H1 (cell line): Measurements from ENCODE around the gene HSPA4. TPM values are rescaled to one million over a fixed set of nuclear protein-coding genes. Genes with fewer than 3 reads are reported as not detected.
A peak's percentile ranks its signal among the peaks of the same experiment; 100 is the strongest.

ENCODE experiments used
- CTCF ChIA-PET: fragments of 300-600 bp; sonication (Branson Sonifier 250); formaldehyde crosslinking; loops from one replicate; lab custom pipeline; 2021; ENCODE audit not compliant: partially characterized antibody; lab: Charles Lee
- POLR2A ChIA-PET: fragments of 300-600 bp; sonication (Branson Sonifier 250); formaldehyde crosslinking; loops from one replicate; lab custom pipeline; 2021; ENCODE audit warnings: inconsistent platforms; ENCODE audit not compliant: partially characterized antibody; lab: Charles Lee
- DNase-seq, 2 experiments: peaks; one replicate each; pipeline versions ENCODE4 v3.0.0 to v3.0.0-alpha.2; 2010 to 2022; ENCODE audit warnings: low spot score in 2 of 2, low read depth in 1 of 2, mixed read lengths in 1 of 2
- FAIRE-seq: peaks from 2 replicates; lab custom pipeline; 2011; peaks lifted over from hg19 to GRCh38; lab: Jason Lieb, UNC
- H2AFZ ChIP-seq: 2 replicates; pipeline ENCODE4 v1.8.1; 2012; ENCODE audit warnings: low read length, inconsistent platforms
- H2AK5ac ChIP-seq: 2 replicates; pipeline ENCODE4 v1.6.1; 2013; ENCODE audit warnings: low read depth, low read length
- H2BK120ac ChIP-seq: replicated peaks from 2 replicates; pipeline ENCODE3; 2013; ENCODE audit warnings: low read depth, low read length, inconsistent platforms
- H2BK12ac ChIP-seq: 2 replicates; pipeline ENCODE4 v1.6.1; 2013; ENCODE audit warnings: low read depth, low read length
- H2BK15ac ChIP-seq: 2 replicates; pipeline ENCODE4 v1.6.1; 2013; ENCODE audit warnings: low read length
- H2BK20ac ChIP-seq: 2 replicates; pipeline ENCODE4 v1.6.1; 2013; ENCODE audit warnings: low read length
- H2BK5ac ChIP-seq: 2 replicates; pipeline ENCODE4 v1.6.1; 2013; ENCODE audit warnings: low read depth, low read length
- H3K14ac ChIP-seq: 2 replicates; pipeline ENCODE4 v1.6.1; 2013; ENCODE audit warnings: inconsistent platforms; ENCODE audit not compliant: insufficient read length
- H3K18ac ChIP-seq: 2 replicates; pipeline ENCODE4 v1.6.1; 2013; ENCODE audit warnings: low read length; ENCODE audit errors: extremely low read depth
- H3K23ac ChIP-seq: 2 replicates; pipeline ENCODE4 v1.6.1; 2013; ENCODE audit warnings: inconsistent platforms; ENCODE audit not compliant: insufficient read length
- H3K23me2 ChIP-seq: 2 replicates; pipeline ENCODE4 v1.6.1; 2013; ENCODE audit warnings: low read depth, low read length
- H3K27ac ChIP-seq: 2 replicates; pipeline ENCODE4 v1.6.1; 2011; ENCODE audit warnings: low read depth, low read length, inconsistent platforms
- H3K27me3 ChIP-seq, 4 experiments: replicated peaks in 1 of 4; 1 replicate in 1 of 4; 2 replicates in 3 of 4; pipeline versions ENCODE4 v1.6.1 to v1.8.1; 2011 to 2013; ENCODE audit warnings: low read length in 3 of 4, mild to moderate bottlenecking in 3 of 4, inconsistent platforms in 2 of 4, mixed read lengths in 2 of 4, moderate library complexity in 1 of 4; ENCODE audit not compliant: control insufficient read depth in 3 of 4, insufficient read depth in 3 of 4; ENCODE audit errors: extremely low read depth in 1 of 4
- H3K36me3 ChIP-seq, 4 experiments: 2 replicates each; pipeline versions ENCODE4 v1.6.1 to v1.8.1; 2011 to 2013; ENCODE audit warnings: mild to moderate bottlenecking in 4 of 4, low read length in 3 of 4, moderate library complexity in 2 of 4, control low read depth in 1 of 4, inconsistent platforms in 1 of 4; ENCODE audit not compliant: insufficient read depth in 4 of 4, control insufficient read depth in 2 of 4
- H3K4ac ChIP-seq: replicated peaks from 2 replicates; pipeline ENCODE3; 2013; ENCODE audit warnings: low read length, low read depth, mixed read lengths, inconsistent platforms; ENCODE audit not compliant: insufficient read length
- H3K4me1 ChIP-seq, 4 experiments: replicated peaks in 1 of 4; 1 replicate in 1 of 4; 2 replicates in 3 of 4; pipeline versions ENCODE4 v1.6.1 to v1.8.1; 2011 to 2013; ENCODE audit warnings: low read length in 3 of 4, inconsistent platforms in 2 of 4, mixed read lengths in 1 of 4; ENCODE audit not compliant: insufficient read depth in 4 of 4, control insufficient read depth in 3 of 4
- H3K4me2 ChIP-seq, 2 experiments: 2 replicates each; pipeline versions ENCODE4 v1.6.1 to v1.8.1; 2011 to 2013; ENCODE audit warnings: low read depth in 2 of 2, low read length in 2 of 2, control low read depth in 1 of 2, inconsistent platforms in 1 of 2, mild to moderate bottlenecking in 1 of 2; ENCODE audit not compliant: insufficient read depth in 1 of 2
- H3K4me3 ChIP-seq, 4 experiments: fragments of 200-600, 300-600 bp in 1 of 4; sonication (generic), shearing (Covaris generic), sonication (Bioruptor Twin) in 1 of 4; 2 replicates each; pipeline versions ENCODE4 v1.5.1 to v1.8.1; 2011 to 2016; ENCODE audit warnings: low read length in 4 of 4, low read depth in 3 of 4, control low read depth in 2 of 4, inconsistent platforms in 2 of 4, mild to moderate bottlenecking in 2 of 4, mixed read lengths in 1 of 4, moderate library complexity in 1 of 4; ENCODE audit not compliant: insufficient read depth in 2 of 4; ENCODE audit errors: extremely low read depth in 1 of 4
- H3K56ac ChIP-seq: replicated peaks from 2 replicates; pipeline ENCODE3; 2013; ENCODE audit warnings: low read depth, mild to moderate bottlenecking, mixed read lengths, low read length, inconsistent platforms; ENCODE audit not compliant: insufficient read length
- H3K79me1 ChIP-seq: 2 replicates; pipeline ENCODE4 v1.6.1; 2013; ENCODE audit warnings: low read depth, low read length, control low read depth
- H3K79me2 ChIP-seq, 2 experiments: 2 replicates each; pipeline versions ENCODE4 v1.6.1 to v1.8.1; 2012 to 2013; ENCODE audit warnings: low read length in 2 of 2, mild to moderate bottlenecking in 2 of 2, inconsistent platforms in 1 of 2; ENCODE audit not compliant: insufficient read depth in 2 of 2, control insufficient read depth in 1 of 2
- H3K9ac ChIP-seq, 4 experiments: replicated peaks in 1 of 4; 1 replicate in 1 of 4; 2 replicates in 3 of 4; pipeline versions ENCODE4 v1.6.1 to v1.8.1; 2011 to 2013; ENCODE audit warnings: low read depth in 3 of 4, low read length in 3 of 4, control low read depth in 2 of 4, mild to moderate bottlenecking in 2 of 4, moderate library complexity in 2 of 4, inconsistent platforms in 1 of 4; ENCODE audit errors: extremely low read depth in 1 of 4
- H3K9me3 ChIP-seq, 2 experiments: 2 replicates each; pipeline versions ENCODE4 v1.6.1 to v1.8.1; 2012 to 2013; ENCODE audit warnings: mild to moderate bottlenecking in 2 of 2, moderate library complexity in 2 of 2, control low read depth in 1 of 2, inconsistent platforms in 1 of 2, low read depth in 1 of 2, low read length in 1 of 2, mixed read lengths in 1 of 2; ENCODE audit not compliant: insufficient read depth in 2 of 2
- H4K20me1 ChIP-seq, 2 experiments: replicated peaks in 1 of 2; 2 replicates each; pipeline versions ENCODE3 to v1.8.1; 2011 to 2013; ENCODE audit warnings: inconsistent platforms in 2 of 2, low read length in 2 of 2, mild to moderate bottlenecking in 1 of 2; ENCODE audit not compliant: insufficient read depth in 2 of 2, control insufficient read depth in 1 of 2
- H4K5ac ChIP-seq: 2 replicates; pipeline ENCODE4 v1.6.1; 2013; ENCODE audit warnings: low read length, low read depth, mixed read lengths, inconsistent platforms; ENCODE audit not compliant: insufficient read length
- H4K8ac ChIP-seq: 2 replicates; pipeline ENCODE4 v1.8.0; 2013; ENCODE audit warnings: mild to moderate bottlenecking, moderate library complexity, low read length, inconsistent platforms; ENCODE audit not compliant: insufficient read depth; ENCODE audit errors: extremely low read depth
- H4K91ac ChIP-seq: replicated peaks from 2 replicates; pipeline ENCODE3; 2013; ENCODE audit warnings: low read length, mixed read lengths, inconsistent platforms; ENCODE audit not compliant: insufficient read length
- ATF3 ChIP-seq: IDR thresholded peaks from 2 replicates; pipeline ENCODE4 v1.6.1; 2011; ENCODE audit warnings: low read depth, mild to moderate bottlenecking, low read length; ENCODE audit not compliant: insufficient read depth
- CREB1 ChIP-seq: IDR thresholded peaks from 2 replicates; pipeline ENCODE4 v1.6.1; 2012; ENCODE audit warnings: inconsistent platforms
- CTCF ChIP-seq, 3 experiments: IDR thresholded peaks; 1 replicate in 2 of 3; 2 replicates in 1 of 3; pipeline versions ENCODE4 v1.5.1 to v1.6.1; 2011; ENCODE audit warnings: low read length in 3 of 3, mild to moderate bottlenecking in 3 of 3, inconsistent platforms in 2 of 3, low read depth in 1 of 3, moderate library complexity in 1 of 3; ENCODE audit not compliant: insufficient read depth in 1 of 3; ENCODE audit errors: control extremely low read depth in 1 of 3
- E2F6 ChIP-seq: IDR thresholded peaks from 2 replicates; pipeline ENCODE4 v1.6.1; 2012; ENCODE audit warnings: inconsistent platforms
- MAX ChIP-seq: IDR thresholded peaks from 2 replicates; pipeline ENCODE4 v1.6.1; 2012; ENCODE audit warnings: inconsistent platforms
- NANOG ChIP-seq: IDR thresholded peaks from 2 replicates; pipeline ENCODE4 v1.6.1; 2011; ENCODE audit warnings: low read length, low read depth, mild to moderate bottlenecking, inconsistent platforms; ENCODE audit not compliant: insufficient read depth, poor library complexity, severe bottlenecking
- POU5F1 ChIP-seq: IDR thresholded peaks from 2 replicates; pipeline ENCODE4 v1.6.1; 2011; ENCODE audit warnings: low read depth, mild to moderate bottlenecking, low read length, moderate library complexity
- SP4 ChIP-seq: IDR thresholded peaks from 2 replicates; pipeline ENCODE4 v1.6.1; 2012; ENCODE audit warnings: low read length, inconsistent platforms
- YY1 ChIP-seq: IDR thresholded peaks from 2 replicates; pipeline ENCODE4 v1.6.1; 2011; ENCODE audit warnings: low read depth, mild to moderate bottlenecking, low read length
- WGBS, 2 experiments: shearing (Covaris generic) in 1 of 2; methylation state at CpG; one replicate each; pipeline versions ENCODE4 v1.1.6 to v1.1.7; 2013 to 2015; ENCODE audit warnings: low lambda C conversion rate in 2 of 2, mixed read lengths in 2 of 2, inconsistent platforms in 1 of 2, low coverage in 1 of 2, missing lambda C conversion rate in 1 of 2; ENCODE audit not compliant: insufficient replicate concordance in 2 of 2, insufficient coverage in 1 of 2, insufficient read length in 1 of 2; ENCODE audit errors: extremely low coverage in 1 of 2, missing lambda C conversion rate in 1 of 2; 5-methylcytosine and 5-hydroxymethylcytosine counted together
- polyA plus RNA-seq, 7 experiments: library from polyadenylated mRNA; depleted of rRNA in 3 of 7; stranded (reverse) in 5 of 7; unstranded in 2 of 7; fragments of >200 nt in 5 of 7; fragments of 200-250 nt in 2 of 7; gene quantifications; 1 replicate in 5 of 7; 2 replicates in 1 of 7; 4 replicates in 1 of 7; pipeline versions ENCODE4 v1.2.1 to v1.2.3, GENCODE V29; 2011 to 2013; ENCODE audit warnings: missing spikeins in 2 of 7, mixed read lengths in 2 of 7
- total RNA-seq: library from RNA; stranded (reverse); fragmentation: NEBNext Ultra II Directional; extraction: Animal tissue kit (Norgen Biotek cat#: 25700); gene quantifications from 2 replicates; pipeline ENCODE4 v1.2.1, GENCODE V29; 2021

Gene HSPA4
- total and polyA plus RNA-seq, 2 of the 8 experiments (the other 6 are each of a cell fraction or from before 2014, with no cell fraction given), result 28.9 to 445 TPM

GRCh38 chr5:133053448-133053847, 1.6 kb downstream of the HSPA4 start:
- Histone ChIP-seq H3K79me2 (peaks cover 58 to 65% of the 10 kb centered on the region in 2 experiments), H3K23ac (no peak overlapping the region), H3K14ac (no peak overlapping the region), H2BK15ac (no peak overlapping the region), H2BK12ac (no peak overlapping the region), H3K27ac (no peak overlapping the region), H2AK5ac (no peak overlapping the region), H2BK120ac (no peak overlapping the region), H4K8ac (no peak overlapping the region), H3K27me3 (no peaks in the 10 kb centered on the region), H4K91ac (no peak overlapping the region), H3K4me3 (peak overlapping the region; percentile 80 to 99 (median 97); a peak in 6 of 8 replicates), H2BK5ac (no peak overlapping the region), H3K9ac (no peak overlapping the region; a peak in 1 of 7 replicates), H2BK20ac (no peak overlapping the region), H3K4me1 (peaks cover 0 to 8% (median 2%) of the 10 kb centered on the region in 4 experiments; a peak in 4 of 7 replicates), H3K18ac (no peak overlapping the region), H4K20me1 (peaks cover 14 to 29% of the 10 kb centered on the region in 2 experiments), H3K79me1 (peaks cover 4% of the 10 kb centered on the region; the same call in 1 of the 2 replicates), H4K5ac (no peak overlapping the region), H3K4me2 (peak overlapping the region; percentile 88 to 93), H3K56ac (no peak overlapping the region), H3K36me3 (no peaks in the 10 kb centered on the region), H3K4ac (no peak overlapping the region), H2AFZ (no peak overlapping the region), H3K23me2 (peaks cover 10% of the 10 kb centered on the region), H3K9me3 (no peaks in the 10 kb centered on the region)
- CTCF ChIA-PET, result no interaction called here
- FAIRE-seq, result no peak
- DNase-seq, result no peak
- WGBS, 2 experiments, result 93% methylated on average over 15 of the region's 15 CpGs; no CpG with 5 or more reads in 1 of the 2 experiments
- POLR2A ChIA-PET, result interaction anchor here (0.5 to 6.6 kb wide), 4 partner anchors 16 to 105 kb away, joined by 3 to 104 read pairs (median 3); partner anchors contain the start of gene AFF4
- TF ChIP-seq NANOG (no peak), E2F6 (no peak), YY1 (no peak), CTCF (IDR thresholded peaks at IDR 0.05; ENCODE audit: control extremely low read depth in 1 of 3, insufficient read depth in 1 of 3, low read depth in 1 of 3, low read length in 3 of 3) (no peak), MAX (no peak), POU5F1 (no peak), ATF3 (no peak), CREB1 (no peak), SP4 (no peak)
